Measurements from ENCODE around the gene RHCG.

RHCG gene

GRCh38 chr15:89502867-89503595 lies 6.6 kb upstream of the RHCG start:
- no peak for DNase-seq (ENCODE audit: low read depth)

GRCh38 chr15:89501646-89502045 lies 5.3 kb upstream of the RHCG start:
- DNase-seq (ENCODE audit: low read depth) = no peak

GRCh38 chr15:89500397-89501270 lies 4.3 kb upstream of the RHCG start:
- no peak for DNase-seq (ENCODE audit: low read depth)

GRCh38 chr15:89499156-89499555 lies 2.8 kb upstream of the RHCG start:
- DNase-seq (ENCODE audit: low read depth) = no peak

GRCh38 chr15:89498574-89498906 lies 2.2 kb upstream of the RHCG start:
- no peak for DNase-seq (ENCODE audit: low read depth)

- DNase-seq (ENCODE audit: low read depth) = no peak
Measured at GRCh38 chr15:89497231-89497630, 848 bp upstream of the RHCG start.

- no peak for DNase-seq (ENCODE audit: low read depth)
Measured at GRCh38 chr15:89495638-89496145, 691 bp downstream of the RHCG start.

GRCh38 chr15:89494941-89495637 lies 1.3 kb downstream of the RHCG start:
- no peak for DNase-seq (ENCODE audit: low read depth)

GRCh38 chr15:89494031-89494430 lies 2.4 kb downstream of the RHCG start:
- DNase-seq (ENCODE audit: low read depth) = no peak

- DNase-seq (ENCODE audit: low read depth) = no peak
Measured at GRCh38 chr15:89492934-89493631, 3.3 kb downstream of the RHCG start.

GRCh38 chr15:89492111-89492641 lies 4.2 kb downstream of the RHCG start:
- no peak for DNase-seq (ENCODE audit: low read depth)

GRCh38 chr15:89490814-89491315 lies 5.5 kb downstream of the RHCG start:
- no peak for DNase-seq (ENCODE audit: low read depth)

GRCh38 chr15:89490081-89490813 lies 6.1 kb downstream of the RHCG start:
- DNase-seq (ENCODE audit: low read depth) = no peak

- no peak for DNase-seq (ENCODE audit: low read depth)
Measured at GRCh38 chr15:89489376-89489775, 7.0 kb downstream of the RHCG start.

- no peak for DNase-seq (ENCODE audit: low read depth)
Measured at GRCh38 chr15:89487791-89488190, 8.6 kb downstream of the RHCG start.

- peak; percentile 16 for DNase-seq (ENCODE audit: low read depth)
Measured at GRCh38 chr15:89486726-89487050, 9.7 kb downstream of the RHCG start.

- no peak for DNase-seq (ENCODE audit: low read depth)
Measured at GRCh38 chr15:89483079-89483478, 13.3 kb downstream of the RHCG start.

- no peak for DNase-seq (ENCODE audit: low read depth)
Measured at GRCh38 chr15:89482139-89482538, 14.2 kb downstream of the RHCG start.

GRCh38 chr15:89480505-89480904 lies 15.9 kb downstream of the RHCG start:
- no peak for DNase-seq (ENCODE audit: low read depth)

GRCh38 chr15:89479173-89479572 lies 17.2 kb downstream of the RHCG start:
- DNase-seq (ENCODE audit: low read depth) = no peak
